Measurements from ENCODE around the gene CCDC106. TPM values are rescaled to one million over a fixed set of nuclear protein-coding genes. Genes with fewer than 3 reads are reported as not detected.
A peak's percentile ranks its signal among the peaks of the same experiment; 100 is the strongest.

Gene CCDC106
- total RNA-seq, 2 experiments from 2014 or later: 1.7 to 1.8 TPM

- Mint-ChIP-seq H3K4me3 (peak overlapping the region; percentile 49), H3K36me3 (ENCODE audit: low read depth) (peaks cover 79% of the 10 kb centered on the region), H3K4me1 (ENCODE audit: low read depth) (peaks cover 43% of the 10 kb centered on the region), H3K27ac (peak overlapping the region; percentile 79), H3K27me3 (no peaks in the 10 kb centered on the region), H3K9me3 (no peaks in the 10 kb centered on the region)
- intact Hi-C loops (cut with DNase I, micrococcal nuclease): loop anchor here in 1 of 2 experiments (2.0 to 10.0 kb wide), 2 partner anchors 39 to 641 kb away; partner anchors contain the start of gene ZSCAN5A
- peaks cover 57% of the 10 kb centered on the region for H3K4me1 ChIP-seq (ENCODE audit: insufficient read depth, low read length)
- no peaks in the 10 kb centered on the region for H3K27me3 ChIP-seq (ENCODE audit: control insufficient read depth in 1 of 2, insufficient read depth in 2 of 2, low read length in 2 of 2)
- ChIA-PET CTCF (interaction anchor here (1.1 kb wide), 1 partner anchor 30 kb away, joined by 3 read pairs; no protein-coding TSS in a partner anchor), POLR2A (interaction anchor here (1.0 to 1.2 kb wide), 2 partner anchors 10 to 19 kb away, joined by 3 to 4 read pairs; partner anchors contain the start of gene U2AF2)
- no peak overlapping the region for H3K4me3 ChIP-seq (ENCODE audit: low read length)
- H3K36me3 ChIP-seq (ENCODE audit: insufficient read depth, low read length): peaks cover 52% of the 10 kb centered on the region
- no peaks in the 10 kb centered on the region for H3K9me3 ChIP-seq (ENCODE audit: control insufficient read depth in 1 of 2, insufficient read depth in 1 of 2, low read length in 2 of 2)
- ATAC-seq (ENCODE audit: poor library complexity) (no peak), DNase-seq (peak in 1 of 14 experiments; percentile 27)
- H3K27ac ChIP-seq (ENCODE audit: low read depth in 1 of 2, low read length in 2 of 2): peak overlapping the region in 1 of 2 donors; percentile 89
- TF ChIP-seq CTCF (IDR thresholded peaks at IDR 0.05): no peak
Observed at GRCh38 chr19:55673889-55674288, 25.9 kb downstream of the CCDC106 start.

GRCh38 chr19:55674459-55674840 is 26.4 kb downstream of the CCDC106 start:
- H3K4me3 Mint-ChIP-seq: peak overlapping the region; percentile 84
- H3K27me3 Mint-ChIP-seq: no peaks in the 10 kb centered on the region
- ATAC-seq (ENCODE audit: poor library complexity): no peak
- peaks cover 52% of the 10 kb centered on the region for H3K36me3 ChIP-seq (ENCODE audit: insufficient read depth, low read length)
- peak overlapping the region; percentile 69 to 89 for H3K27ac ChIP-seq (ENCODE audit: low read depth in 1 of 2, low read length in 2 of 2)
- CTCF ChIA-PET: no interaction called here
- H3K9me3 ChIP-seq (ENCODE audit: control insufficient read depth in 1 of 2, insufficient read depth in 1 of 2, low read length in 2 of 2): no peaks in the 10 kb centered on the region
- TF ChIP-seq CTCF (IDR thresholded peaks at IDR 0.05): no peak
- intact Hi-C loops (cut with DNase I, micrococcal nuclease): loop anchor here in 1 of 2 experiments (2.0 to 10.0 kb wide), 2 partner anchors 40 to 640 kb away; partner anchors contain the start of gene ZSCAN5A
- H3K4me3 ChIP-seq (ENCODE audit: low read length): peak overlapping the region; percentile 35
- DNase-seq: no peak
- peak overlapping the region; percentile 90 for H3K27ac Mint-ChIP-seq
- H3K36me3 Mint-ChIP-seq (ENCODE audit: low read depth): peaks cover 79% of the 10 kb centered on the region
- peaks cover 44% of the 10 kb centered on the region for H3K4me1 Mint-ChIP-seq (ENCODE audit: low read depth)
- no peaks in the 10 kb centered on the region for H3K9me3 Mint-ChIP-seq
- POLR2A ChIA-PET: interaction anchor here (0.7 to 1.2 kb wide), 3 partner anchors 10 to 20 kb away, joined by 3 to 4 read pairs (median 3); partner anchors contain the start of gene U2AF2
- no peaks in the 10 kb centered on the region for H3K27me3 ChIP-seq (ENCODE audit: control insufficient read depth in 1 of 2, insufficient read depth in 2 of 2, low read length in 2 of 2)
- H3K4me1 ChIP-seq (ENCODE audit: insufficient read depth, low read length): peaks cover 59% of the 10 kb centered on the region

GRCh38 chr19:55674841-55675660 is 27.0 kb downstream of the CCDC106 start, which contains the start of gene EPN1:
EPN1 (plus strand) TSS chr19:55675226; CDS start chr19:55678628, 3,402 bp downstream.
- Histone ChIP-seq H3K4me1 (ENCODE audit: insufficient read depth, low read length) (peaks cover 59% of the 10 kb centered on the region), H3K36me3 (ENCODE audit: insufficient read depth, low read length) (peaks cover 52% of the 10 kb centered on the region), H3K27ac (ENCODE audit: low read depth in 1 of 2, low read length in 2 of 2) (peak within 1 kb of the TSS; percentile 69 to 89), H3K4me3 (ENCODE audit: low read length) (peak within 1 kb of the TSS; percentile 73), H3K9me3 (ENCODE audit: control insufficient read depth in 1 of 2, insufficient read depth in 1 of 2, low read length in 2 of 2) (no peaks in the 10 kb centered on the region), H3K27me3 (ENCODE audit: control insufficient read depth in 1 of 2, insufficient read depth in 2 of 2, low read length in 2 of 2) (no peaks in the 10 kb centered on the region)
- Mint-ChIP-seq H3K9me3 (no peaks in the 10 kb centered on the region), H3K27me3 (no peaks in the 10 kb centered on the region), H3K4me3 (peak within 1 kb of the TSS; percentile 95), H3K4me1 (ENCODE audit: low read depth) (peaks cover 50% of the 10 kb centered on the region), H3K27ac (peak within 1 kb of the TSS; percentile 90), H3K36me3 (ENCODE audit: low read depth) (peaks cover 79% of the 10 kb centered on the region)
- DNase-seq (peak; percentile 95 to 99 (median 97)), ATAC-seq (ENCODE audit: poor library complexity) (peak; percentile 92)
- intact Hi-C loops (cut with DNase I, micrococcal nuclease): loop anchor here (1.0 to 10.0 kb wide), 3 partner anchors 20 to 640 kb away; partner anchors contain the start of genes U2AF2 (in 2 of the 2) and ZSCAN5A (in 1 of the 2)
- ChIA-PET CTCF (no interaction called here), POLR2A (interaction anchor here (0.7 to 1.2 kb wide), 3 partner anchors 11 to 21 kb away, joined by 3 to 4 read pairs (median 3); partner anchors contain the start of gene U2AF2)
- TF ChIP-seq CTCF (IDR thresholded peaks at IDR 0.05): no peak
